DND-41 (cell line): ENCODE data around the gene THSD7A.

Experiments
- CTCF ChIP-seq: IDR thresholded peaks from 2 replicates; pipeline ENCODE4 v1.5.1; 2012; ENCODE audit warnings: borderline replicate concordance, low read length, moderate library complexity, mild to moderate bottlenecking; ENCODE audit not compliant: poor library complexity, severe bottlenecking; ENCODE audit errors: extremely low read depth
- EZH2 ChIP-seq: IDR thresholded peaks from 3 replicates; pipeline ENCODE4 v1.6.1; 2012; ENCODE audit warnings: borderline replicate concordance, low read depth, mild to moderate bottlenecking, moderate library complexity, low read length, inconsistent platforms; ENCODE audit not compliant: severe bottlenecking

- TF ChIP-seq CTCF (no peak), EZH2 (no peak)
Observed at GRCh38 chr7:11507929-11508328, 324.1 kb downstream of the THSD7A start.
